ENCODE data around the gene LYPD8. TPM values are rescaled to one million over a fixed set of nuclear protein-coding genes. Genes with fewer than 3 reads are reported as not detected.

The LYPD8 gene
- total and polyA plus RNA-seq, 2 donors (not counting 1 experiment from before 2014, with no cell fraction given) = 0.17 TPM; not detected in 1

- no peaks in the 10 kb centered on the region for H3K4me1 ChIP-seq (ENCODE audit: control insufficient read depth, extremely low read depth, insufficient read depth, low read length)
- no peaks in the 10 kb centered on the region for H3K27me3 ChIP-seq (ENCODE audit: control insufficient read depth, insufficient read depth, low read length)
Observed at GRCh38 chr1:248710305-248710900, 45.2 kb downstream of the LYPD8 start.

GRCh38 chr1:248704606-248705005 lies 51.0 kb downstream of the LYPD8 start:
- Histone ChIP-seq H3K27ac (ENCODE audit: insufficient read depth, low read length) (no peak overlapping the region), H3K79me2 (ENCODE audit: control insufficient read depth, insufficient read depth, low read length) (no peaks in the 10 kb centered on the region), H3K9me3 (ENCODE audit: control insufficient read depth, insufficient read depth, low read depth, low read length) (no peaks in the 10 kb centered on the region), H3K9ac (ENCODE audit: insufficient read depth, low read length) (no peak overlapping the region), H3K4me1 (ENCODE audit: control insufficient read depth, extremely low read depth, insufficient read depth, low read length) (no peaks in the 10 kb centered on the region), H2AFZ (ENCODE audit: low read length) (no peak overlapping the region), H3K36me3 (ENCODE audit: control insufficient read depth, insufficient read depth, low read length) (no peaks in the 10 kb centered on the region), H4K20me1 (ENCODE audit: control insufficient read depth, extremely low read depth, insufficient read depth, low read length) (no peaks in the 10 kb centered on the region), H3K4me2 (ENCODE audit: extremely low read depth, insufficient read depth, low read length) (no peak overlapping the region), H3K4me3 (replicated peaks in 1 of 4; ENCODE audit: control extremely low read depth in 1 of 4, insufficient read depth in 1 of 4, low read depth in 3 of 4, low read length in 4 of 4) (no peak overlapping the region), H3K27me3 (ENCODE audit: control insufficient read depth, insufficient read depth, low read length) (no peaks in the 10 kb centered on the region)
- TF ChIP-seq EZH2 (IDR thresholded peaks at IDR 0.05; ENCODE audit: low read length, missing control alignments) (no peak), CTCF (conservative IDR thresholded peaks at IDR 0.05 in 1 of 2, IDR thresholded peaks at IDR 0.05 in 1 of 2; ENCODE audit: low read depth in 1 of 2, low read length in 2 of 2) (no peak)
- DNase-seq (ENCODE audit: low read depth in 2 of 2) = no peak

More at GRCh38 chr1:248710305-248710900, 45.2 kb downstream of the LYPD8 start:
- Histone ChIP-seq H3K9ac (ENCODE audit: insufficient read depth, low read length) (no peak overlapping the region), H4K20me1 (ENCODE audit: control insufficient read depth, extremely low read depth, insufficient read depth, low read length) (no peaks in the 10 kb centered on the region), H3K4me2 (ENCODE audit: extremely low read depth, insufficient read depth, low read length) (no peak overlapping the region), H2AFZ (ENCODE audit: low read length) (no peak overlapping the region), H3K27ac (ENCODE audit: insufficient read depth, low read length) (no peak overlapping the region), H3K4me3 (replicated peaks in 1 of 4; ENCODE audit: control extremely low read depth in 1 of 4, insufficient read depth in 1 of 4, low read depth in 3 of 4, low read length in 4 of 4) (no peak overlapping the region), H3K79me2 (ENCODE audit: control insufficient read depth, insufficient read depth, low read length) (no peaks in the 10 kb centered on the region), H3K36me3 (ENCODE audit: control insufficient read depth, insufficient read depth, low read length) (no peaks in the 10 kb centered on the region), H3K9me3 (ENCODE audit: control insufficient read depth, insufficient read depth, low read depth, low read length) (no peaks in the 10 kb centered on the region)
- TF ChIP-seq CTCF (conservative IDR thresholded peaks at IDR 0.05 in 1 of 2, IDR thresholded peaks at IDR 0.05 in 1 of 2; ENCODE audit: low read depth in 1 of 2, low read length in 2 of 2) = no peak
- no peak for TF ChIP-seq EZH2 (IDR thresholded peaks at IDR 0.05; ENCODE audit: low read length, missing control alignments)
- DNase-seq (ENCODE audit: low read depth in 2 of 2) = no peak

- Histone ChIP-seq H3K79me2 (ENCODE audit: control insufficient read depth, insufficient read depth, low read length) (no peaks in the 10 kb centered on the region), H3K4me3 (replicated peaks in 1 of 4; ENCODE audit: control extremely low read depth in 1 of 4, insufficient read depth in 1 of 4, low read depth in 3 of 4, low read length in 4 of 4) (no peak overlapping the region), H3K27ac (ENCODE audit: insufficient read depth, low read length) (no peak overlapping the region), H3K4me2 (ENCODE audit: extremely low read depth, insufficient read depth, low read length) (no peak overlapping the region), H3K27me3 (ENCODE audit: control insufficient read depth, insufficient read depth, low read length) (no peaks in the 10 kb centered on the region), H2AFZ (ENCODE audit: low read length) (no peak overlapping the region), H3K4me1 (ENCODE audit: control insufficient read depth, extremely low read depth, insufficient read depth, low read length) (no peaks in the 10 kb centered on the region), H3K9ac (ENCODE audit: insufficient read depth, low read length) (no peak overlapping the region), H4K20me1 (ENCODE audit: control insufficient read depth, extremely low read depth, insufficient read depth, low read length) (no peaks in the 10 kb centered on the region), H3K9me3 (ENCODE audit: control insufficient read depth, insufficient read depth, low read depth, low read length) (no peaks in the 10 kb centered on the region), H3K36me3 (ENCODE audit: control insufficient read depth, insufficient read depth, low read length) (no peaks in the 10 kb centered on the region)
- no peak for DNase-seq (ENCODE audit: low read depth in 2 of 2)
- TF ChIP-seq CTCF (conservative IDR thresholded peaks at IDR 0.05 in 1 of 2, IDR thresholded peaks at IDR 0.05 in 1 of 2; ENCODE audit: low read depth in 1 of 2, low read length in 2 of 2) = no peak
Observed at GRCh38 chr1:248703674-248704073, 51.9 kb downstream of the LYPD8 start.

Data from fibroblast of lung (primary cell).